Measurements from ENCODE around the gene SCN5A.

The SCN5A gene

GRCh38 chr3:38560996-38561717 lies 88.3 kb downstream of the SCN5A start:
- DNase-seq (ENCODE audit: low spot score), result no peak

DNA sequence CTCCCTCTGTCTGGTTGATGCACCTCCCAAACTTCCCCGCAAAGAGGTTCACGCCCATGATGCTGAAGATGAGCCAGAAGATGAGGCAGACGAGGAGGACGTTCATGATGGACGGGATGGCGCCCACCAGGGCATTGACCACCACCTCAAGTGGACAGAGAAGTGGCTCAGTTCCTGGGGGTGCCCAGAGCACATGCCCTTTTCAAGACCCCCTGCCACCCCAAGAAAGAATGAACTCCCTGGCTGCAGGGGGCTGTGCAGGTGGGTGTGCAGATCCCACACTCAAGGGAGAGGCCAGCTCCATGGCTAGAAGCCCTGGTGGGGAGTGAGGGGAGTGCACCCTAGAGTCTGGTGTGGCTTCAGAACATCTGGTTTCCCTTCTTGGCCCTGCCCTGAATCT lies 89.2 kb downstream of the SCN5A start:
- peak; percentile 23 for DNase-seq (ENCODE audit: low spot score)

- no peak for DNase-seq (ENCODE audit: low spot score)
Measured at GRCh38 chr3:38558864-38559263, 90.6 kb downstream of the SCN5A start.

- DNase-seq (ENCODE audit: low spot score), result no peak
Measured at GRCh38 chr3:38556640-38557358, 92.7 kb downstream of the SCN5A start.

GRCh38 chr3:38555926-38556325 lies 93.6 kb downstream of the SCN5A start:
- DNase-seq (ENCODE audit: low spot score), result no peak

- no peak for DNase-seq (ENCODE audit: low spot score)
Measured at GRCh38 chr3:38555149-38555840, 94.2 kb downstream of the SCN5A start.

GRCh38 chr3:38554127-38554827 lies 95.2 kb downstream of the SCN5A start:
- DNase-seq (ENCODE audit: low spot score), result no peak

GRCh38 chr3:38553071-38553470 lies 96.4 kb downstream of the SCN5A start:
- DNase-seq (ENCODE audit: low spot score), result no peak

GRCh38 chr3:38552364-38552763 lies 97.1 kb downstream of the SCN5A start:
- DNase-seq (ENCODE audit: low spot score), result no peak

GRCh38 chr3:38551026-38551832 lies 98.3 kb downstream of the SCN5A start:
- no peak for DNase-seq (ENCODE audit: low spot score)

GRCh38 chr3:38549957-38550840 lies 99.3 kb downstream of the SCN5A start:
- DNase-seq (ENCODE audit: low spot score), result no peak

GRCh38 chr3:38549486-38549885 lies 100.0 kb downstream of the SCN5A start:
- no peak for DNase-seq (ENCODE audit: low spot score)

GRCh38 chr3:38549082-38549481 lies 100.4 kb downstream of the SCN5A start:
- no peak for DNase-seq (ENCODE audit: low spot score)

DNA sequence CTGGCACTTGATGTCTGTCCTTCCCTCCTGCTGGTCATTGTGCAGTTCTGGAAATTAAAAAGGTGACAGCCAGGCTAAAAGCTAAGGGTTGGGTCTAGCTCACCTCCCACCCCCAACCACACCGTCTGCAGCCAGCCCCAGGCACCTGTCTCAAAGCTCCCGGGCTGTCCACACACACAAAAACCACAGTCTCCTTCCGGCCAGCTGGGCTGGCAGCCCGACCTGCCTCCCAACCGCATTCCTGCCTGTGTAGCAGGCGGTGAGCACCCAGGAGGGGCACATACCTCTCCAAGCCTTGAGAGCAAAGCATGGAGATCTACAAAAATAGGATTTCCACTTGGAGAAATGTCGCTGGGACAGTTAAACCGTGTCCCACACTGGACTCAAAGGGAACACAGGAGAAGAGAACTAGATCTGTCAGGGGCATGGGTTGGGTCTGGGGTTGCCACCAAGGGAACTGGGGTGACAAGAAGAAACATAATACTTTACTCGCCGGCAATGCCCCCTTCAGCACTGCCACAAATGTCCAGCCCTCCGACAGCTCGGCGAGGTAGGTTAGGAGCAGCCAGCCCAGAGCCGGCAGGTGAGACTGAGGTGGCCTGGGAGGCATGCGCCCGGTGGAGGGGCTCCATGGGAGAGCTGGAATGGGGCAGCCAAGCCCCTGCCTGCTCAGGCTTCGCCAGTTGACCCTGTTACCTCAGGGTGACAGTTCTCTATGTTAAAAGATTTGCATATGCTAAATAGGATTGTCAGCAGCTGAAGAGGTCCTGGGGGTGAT lies 101.1 kb downstream of the SCN5A start:
- no peak for DNase-seq (ENCODE audit: low spot score)

GRCh38 chr3:38545983-38546382 lies 103.5 kb downstream of the SCN5A start:
- DNase-seq (ENCODE audit: low spot score), result no peak

DNA sequence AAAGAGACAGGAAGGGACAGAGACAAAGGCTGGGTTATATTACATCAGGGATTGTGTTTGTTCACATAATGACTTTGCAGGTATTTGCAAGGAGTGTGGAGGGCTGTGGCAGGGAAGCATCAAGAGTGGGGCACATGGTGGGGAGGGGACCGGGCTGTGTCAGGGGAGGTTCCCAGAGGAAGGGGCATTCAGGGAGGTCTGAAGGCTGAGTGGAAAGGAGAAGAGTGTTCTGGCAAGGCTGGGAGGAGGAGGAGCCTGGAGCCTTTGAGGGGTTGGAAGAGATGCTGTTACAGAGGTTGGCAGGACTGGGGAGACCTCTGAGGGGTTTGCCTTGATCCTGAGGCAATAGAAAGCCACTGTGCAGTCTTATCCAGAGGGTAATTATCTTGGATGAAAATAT lies 103.9 kb downstream of the SCN5A start:
- DNase-seq (ENCODE audit: low spot score), result no peak

- no peak for DNase-seq (ENCODE audit: low spot score)
Measured at GRCh38 chr3:38544926-38545325, 104.6 kb downstream of the SCN5A start.

DNA sequence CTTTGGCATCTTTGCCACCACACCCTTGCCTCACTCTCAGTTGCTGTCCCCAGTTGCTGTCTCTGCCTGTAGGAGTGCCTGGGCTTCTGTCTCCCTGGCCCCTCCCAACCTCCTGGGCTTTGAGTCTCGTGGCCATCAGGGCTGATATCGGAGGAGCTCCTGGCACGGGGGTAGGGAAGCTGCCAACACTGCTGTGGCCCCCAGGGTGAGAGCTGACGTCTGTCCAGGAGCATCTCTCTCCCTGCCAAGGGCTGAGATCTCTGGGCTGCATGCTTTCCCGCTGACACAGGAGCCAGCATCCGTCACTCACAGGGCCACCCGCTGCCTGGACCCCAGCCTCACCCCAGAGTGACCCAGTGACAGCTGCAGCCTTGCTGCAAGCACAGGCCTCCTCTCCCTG lies 105.9 kb downstream of the SCN5A start:
- no peak for DNase-seq (ENCODE audit: low spot score)

GRCh38 chr3:38542401-38543298 lies 106.8 kb downstream of the SCN5A start:
- DNase-seq (ENCODE audit: low spot score), result no peak
